Omental fat pad (tissue), 4 donors: Measurements from ENCODE around the gene CSNK2A1. TPM values are rescaled to one million over a fixed set of nuclear protein-coding genes. Genes with fewer than 3 reads are reported as not detected.

Experiments used
- ATAC-seq: fragments of 150-250 bp; one replicate; pipeline ENCODE4 v1.9.1; 2016; ENCODE audit warnings: mild to moderate bottlenecking, moderate library complexity; ENCODE audit not compliant: low FRiP score
- DNase-seq: peaks from one replicate; pipeline ENCODE4 v3.0.0-alpha.2; 2019; ENCODE audit warnings: low spot score
- CTCF ChIP-seq, 3 donors: fragments of 450-650 bp; IDR thresholded peaks; one replicate each; pipeline ENCODE4 v1.5.1; 2016 to 2017; ENCODE audit warnings: antibody characterized with exemption in 3 of 3, mild to moderate bottlenecking in 3 of 3, moderate library complexity in 2 of 3
- total RNA-seq, 4 donors: library from RNA; depleted of rRNA; stranded (reverse); fragments of >200 nt; gene quantifications; one replicate each; pipeline ENCODE4 v1.1.0, GENCODE V29; 2016

Gene CSNK2A1
- 10 to 100 TPM; 67.3 to 94.8 (median 84.7) TPM for total RNA-seq

GRCh38 chr20:543369-544152 is at the start of gene CSNK2A1:
TSS of gene CSNK2A1 (minus strand) at chr20:543790. CDS start at chr20:508551, 35,239 bp downstream.
- ATAC-seq = peak; percentile 95
- TF ChIP-seq CTCF (IDR thresholded peaks at IDR 0.05) = no peak
- DNase-seq = peak; percentile 81

- no peak for TF ChIP-seq CTCF (IDR thresholded peaks at IDR 0.05)
- no peak for ATAC-seq
- no peak for DNase-seq
Observed at GRCh38 chr20:592506-592905, 48.9 kb upstream of the CSNK2A1 start.

- no peak for DNase-seq
- no peak for ATAC-seq
- TF ChIP-seq CTCF (IDR thresholded peaks at IDR 0.05) = no peak
Observed at GRCh38 chr20:591941-592340, 48.4 kb upstream of the CSNK2A1 start.

- no peak for TF ChIP-seq CTCF (IDR thresholded peaks at IDR 0.05)
- DNase-seq (no peak), ATAC-seq (no peak)
Observed at GRCh38 chr20:588932-589672, 45.5 kb upstream of the CSNK2A1 start.

GRCh38 chr20:588476-588875 is 44.9 kb upstream of the CSNK2A1 start:
- TF ChIP-seq CTCF (IDR thresholded peaks at IDR 0.05) = no peak
- ATAC-seq (no peak), DNase-seq (no peak)

GRCh38 chr20:584971-585301 is 41.3 kb upstream of the CSNK2A1 start:
- ATAC-seq (no peak), DNase-seq (no peak)
- TF ChIP-seq CTCF (IDR thresholded peaks at IDR 0.05) = no peak
